Osteoblast (primary cell): ENCODE data around the gene IQCH. TPM values are rescaled to one million over a fixed set of nuclear protein-coding genes. Genes with fewer than 3 reads are reported as not detected.

Experiments
- DNase-seq: peaks from one replicate; pipeline ENCODE4 v3.0.0; 2011; ENCODE audit warnings: low spot score, mixed read lengths; ENCODE audit not compliant: insufficient read length; ENCODE audit errors: missing footprints
- H2AFZ ChIP-seq: 2 replicates; pipeline ENCODE4 v1.6.0; 2011; ENCODE audit warnings: mild to moderate bottlenecking, low read length
- H3K27ac ChIP-seq: 2 replicates; pipeline ENCODE4 v1.5.1; 2011; ENCODE audit warnings: mild to moderate bottlenecking, low read depth, low read length, moderate library complexity
- H3K27me3 ChIP-seq: 2 replicates; pipeline ENCODE4 v1.6.0; 2012; ENCODE audit warnings: mild to moderate bottlenecking, control low read depth, inconsistent platforms, low read length, moderate library complexity; ENCODE audit not compliant: insufficient read depth
- H3K36me3 ChIP-seq: 2 replicates; pipeline ENCODE4 v1.5.1; 2011; ENCODE audit warnings: mild to moderate bottlenecking, low read length, control low read depth, moderate library complexity; ENCODE audit not compliant: insufficient read depth
- H3K4me1 ChIP-seq: 2 replicates; pipeline ENCODE4 v1.5.1; 2011; ENCODE audit warnings: mild to moderate bottlenecking, low read length, control low read depth, moderate library complexity; ENCODE audit not compliant: insufficient read depth
- H3K4me2 ChIP-seq: 2 replicates; pipeline ENCODE4 v1.6.0; 2011; ENCODE audit warnings: mild to moderate bottlenecking, low read length; ENCODE audit not compliant: insufficient read depth
- H3K4me3 ChIP-seq: fragments of 200-600 bp; sonication (generic); 3 replicates; pipeline ENCODE4 v1.5.1; 2012; ENCODE audit warnings: mild to moderate bottlenecking, low read length, inconsistent platforms; ENCODE audit not compliant: insufficient read depth
- H3K79me2 ChIP-seq: 2 replicates; pipeline ENCODE4 v1.6.0; 2012; ENCODE audit warnings: mild to moderate bottlenecking, low read length, control low read depth, inconsistent platforms; ENCODE audit not compliant: insufficient read depth
- H3K9me3 ChIP-seq: 2 replicates; pipeline ENCODE4 v1.5.1; 2011; ENCODE audit warnings: low read depth, low read length, control low read depth
- H4K20me1 ChIP-seq: 2 replicates; pipeline ENCODE4 v1.6.0; 2012; ENCODE audit warnings: mild to moderate bottlenecking, low read length, control low read depth; ENCODE audit not compliant: insufficient read depth
- total RNA-seq: library from RNA; depleted of rRNA; stranded (reverse); fragments of >200 nt; gene quantifications from 2 replicates; pipeline ENCODE4 v1.2.3, GENCODE V29; 2012
- TF ChIP-seq, protein P1 (sequence below): IDR thresholded peaks from 2 replicates; pipeline ENCODE4 v1.5.1; 2011; ENCODE audit warnings: mild to moderate bottlenecking, low read depth, low read length, moderate library complexity; ENCODE audit errors: extremely low read depth

Gene IQCH
- total RNA-seq, 1 donor: 5.8 TPM

- Histone ChIP-seq H4K20me1 (peaks cover 30% of the 10 kb centered on the region), H3K9me3 (no peaks in the 10 kb centered on the region), H3K4me1 (peaks cover 24% of the 10 kb centered on the region), H2AFZ (no peak overlapping the region), H3K79me2 (peaks cover 54% of the 10 kb centered on the region), H3K36me3 (peaks cover 9% of the 10 kb centered on the region), H3K27ac (no peak overlapping the region), H3K4me2 (peak overlapping the region; percentile 92), H3K4me3 (no peak overlapping the region), H3K27me3 (no peaks in the 10 kb centered on the region)
- TF ChIP-seq, protein P1, sequence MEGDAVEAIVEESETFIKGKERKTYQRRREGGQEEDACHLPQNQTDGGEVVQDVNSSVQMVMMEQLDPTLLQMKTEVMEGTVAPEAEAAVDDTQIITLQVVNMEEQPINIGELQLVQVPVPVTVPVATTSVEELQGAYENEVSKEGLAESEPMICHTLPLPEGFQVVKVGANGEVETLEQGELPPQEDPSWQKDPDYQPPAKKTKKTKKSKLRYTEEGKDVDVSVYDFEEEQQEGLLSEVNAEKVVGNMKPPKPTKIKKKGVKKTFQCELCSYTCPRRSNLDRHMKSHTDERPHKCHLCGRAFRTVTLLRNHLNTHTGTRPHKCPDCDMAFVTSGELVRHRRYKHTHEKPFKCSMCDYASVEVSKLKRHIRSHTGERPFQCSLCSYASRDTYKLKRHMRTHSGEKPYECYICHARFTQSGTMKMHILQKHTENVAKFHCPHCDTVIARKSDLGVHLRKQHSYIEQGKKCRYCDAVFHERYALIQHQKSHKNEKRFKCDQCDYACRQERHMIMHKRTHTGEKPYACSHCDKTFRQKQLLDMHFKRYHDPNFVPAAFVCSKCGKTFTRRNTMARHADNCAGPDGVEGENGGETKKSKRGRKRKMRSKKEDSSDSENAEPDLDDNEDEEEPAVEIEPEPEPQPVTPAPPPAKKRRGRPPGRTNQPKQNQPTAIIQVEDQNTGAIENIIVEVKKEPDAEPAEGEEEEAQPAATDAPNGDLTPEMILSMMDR: no peak
- no peak for DNase-seq
Measured at GRCh38 chr15:67523330-67523729, 268.7 kb downstream of the IQCH start.

DNA sequence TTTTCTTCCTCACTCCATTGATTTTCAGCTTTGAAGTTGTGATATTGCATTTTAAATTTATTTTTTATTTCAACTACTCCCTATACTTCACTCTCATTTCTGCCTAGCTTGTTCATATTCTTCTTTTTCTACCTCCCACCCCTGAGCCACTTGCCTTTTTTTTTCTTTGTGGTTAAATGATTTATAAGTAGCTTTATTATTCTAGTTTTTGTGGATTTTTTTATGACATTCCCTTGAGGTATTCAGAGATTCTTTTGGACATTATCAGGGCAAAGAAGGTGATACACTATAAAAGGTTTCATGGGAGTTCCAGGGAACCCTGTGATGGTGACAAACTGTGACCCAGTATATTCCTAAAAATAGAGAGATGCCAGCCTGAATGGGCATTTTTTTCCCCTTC is 269.6 kb downstream of the IQCH start:
- Histone ChIP-seq H3K79me2 (peaks cover 54% of the 10 kb centered on the region), H3K9me3 (no peaks in the 10 kb centered on the region), H4K20me1 (peaks cover 30% of the 10 kb centered on the region), H3K27ac (no peak overlapping the region), H3K4me2 (no peak overlapping the region), H3K36me3 (peaks cover 9% of the 10 kb centered on the region), H3K4me3 (no peak overlapping the region), H3K27me3 (no peaks in the 10 kb centered on the region), H2AFZ (no peak overlapping the region), H3K4me1 (peaks cover 24% of the 10 kb centered on the region)
- no peak for DNase-seq
- TF ChIP-seq, protein P1: no peak

DNA sequence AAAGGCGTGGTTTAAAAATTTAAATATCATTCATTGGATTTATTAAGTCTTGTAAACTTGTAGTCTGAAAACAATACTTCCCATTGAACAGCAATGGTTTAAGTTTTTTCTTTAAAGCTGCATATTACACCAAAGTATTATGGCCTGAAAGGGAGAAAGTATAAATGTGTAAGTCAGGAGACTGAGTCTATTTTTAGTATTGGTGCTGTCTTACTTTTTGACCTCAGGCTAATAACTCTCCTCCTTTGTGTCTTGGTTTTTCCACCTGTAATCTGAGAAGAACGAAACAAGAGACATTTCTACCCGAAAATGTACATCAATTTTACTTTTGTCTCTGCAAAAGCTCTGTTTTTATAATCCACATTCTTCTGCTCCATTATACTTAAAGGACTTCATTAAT is 273.9 kb downstream of the IQCH start:
- no peaks in the 10 kb centered on the region for H3K27me3 ChIP-seq
- H4K20me1 ChIP-seq: peaks cover 22% of the 10 kb centered on the region
- H3K9me3 ChIP-seq: no peaks in the 10 kb centered on the region
- H3K4me1 ChIP-seq: peaks cover 17% of the 10 kb centered on the region
- H3K36me3 ChIP-seq: peaks cover 9% of the 10 kb centered on the region
- H3K27ac ChIP-seq: no peak overlapping the region
- TF ChIP-seq, protein P1: no peak
- H3K79me2 ChIP-seq: peaks cover 33% of the 10 kb centered on the region
- DNase-seq: no peak
- H3K4me3 ChIP-seq: no peak overlapping the region
- no peak overlapping the region for H3K4me2 ChIP-seq
- no peak overlapping the region for H2AFZ ChIP-seq

- no peak overlapping the region for H3K4me3 ChIP-seq
- H3K9me3 ChIP-seq: no peaks in the 10 kb centered on the region
- H3K27ac ChIP-seq: peak overlapping the region; percentile 64
- H3K4me2 ChIP-seq: peak overlapping the region; percentile 55
- TF ChIP-seq, protein P1: no peak
- H4K20me1 ChIP-seq: peaks cover 5% of the 10 kb centered on the region
- H3K4me1 ChIP-seq: peaks cover 7% of the 10 kb centered on the region
- peak; percentile 81 for DNase-seq
- no peak overlapping the region for H2AFZ ChIP-seq
- H3K27me3 ChIP-seq: no peaks in the 10 kb centered on the region
- H3K36me3 ChIP-seq: peaks cover 5% of the 10 kb centered on the region
- H3K79me2 ChIP-seq: peaks cover 5% of the 10 kb centered on the region
Measured at GRCh38 chr15:67531379-67531914, 276.9 kb downstream of the IQCH start.
